HEK293 (cell line): Measurements from ENCODE around the gene S1PR2.

ENCODE experiments used
- CTCF ChIP-seq: fragments of 450-650 bp; formaldehyde crosslinking; IDR thresholded peaks from 2 replicates; pipeline ENCODE4 v1.5.1; 2016; ENCODE audit warnings: missing biosample characterization, missing genetic modification characterization
- ZBTB7A ChIP-seq: fragments of 450-650 bp; formaldehyde crosslinking; IDR thresholded peaks from 2 replicates; pipeline ENCODE4 v1.5.1; 2016; ENCODE audit warnings: low read depth, missing biosample characterization, missing genetic modification characterization
- ZNF585B ChIP-seq: fragments of 450-650 bp; formaldehyde crosslinking; IDR thresholded peaks from 2 replicates; pipeline ENCODE4 v1.5.1; 2016; ENCODE audit warnings: missing biosample characterization, missing genetic modification characterization
- ZNF785 ChIP-seq: fragments of 450-650 bp; formaldehyde crosslinking; IDR thresholded peaks from 2 replicates; pipeline ENCODE4 v1.5.1; 2016; ENCODE audit warnings: missing biosample characterization, missing genetic modification characterization

- TF ChIP-seq ZBTB7A (no peak), CTCF (no peak), ZNF785 (tag by site-specific recombination) (no peak), ZNF585B (no peak)
Observed at GRCh38 chr19:10252707-10253106, 21.6 kb upstream of the S1PR2 start.
